ENCODE results near the gene MAGI2.

MAGI2 gene

GRCh38 chr7:78141522-78142281, 1311.8 kb downstream of the MAGI2 start:
- no peak for DNase-seq (ENCODE audit: low read depth in 2 of 2)

GRCh38 chr7:78140109-78140508, 1313.4 kb downstream of the MAGI2 start:
- DNase-seq (ENCODE audit: low read depth in 2 of 2), result no peak

GRCh38 chr7:78139335-78139734, 1314.1 kb downstream of the MAGI2 start:
- no peak for DNase-seq (ENCODE audit: low read depth in 2 of 2)

GRCh38 chr7:78134774-78135173, 1318.7 kb downstream of the MAGI2 start:
- DNase-seq (ENCODE audit: low read depth in 2 of 2), result no peak

GRCh38 chr7:78134256-78134655, 1319.2 kb downstream of the MAGI2 start:
- no peak for DNase-seq (ENCODE audit: low read depth in 2 of 2)

- DNase-seq (ENCODE audit: low read depth in 2 of 2), result no peak
Measured at GRCh38 chr7:78130446-78131215, 1322.8 kb downstream of the MAGI2 start.

GRCh38 chr7:78129865-78130264, 1323.6 kb downstream of the MAGI2 start:
- no peak for DNase-seq (ENCODE audit: low read depth in 2 of 2)

GRCh38 chr7:78127009-78127408, 1326.5 kb downstream of the MAGI2 start:
- DNase-seq (ENCODE audit: low read depth in 2 of 2), result no peak

GRCh38 chr7:78125884-78126283, 1327.6 kb downstream of the MAGI2 start:
- DNase-seq (ENCODE audit: low read depth in 2 of 2), result no peak

GRCh38 chr7:78124216-78124615, 1329.3 kb downstream of the MAGI2 start:
- no peak for DNase-seq (ENCODE audit: low read depth in 2 of 2)

GRCh38 chr7:78121888-78122287, 1331.6 kb downstream of the MAGI2 start:
- no peak for DNase-seq (ENCODE audit: low read depth in 2 of 2)

- no peak for DNase-seq (ENCODE audit: low read depth in 2 of 2)
Measured at GRCh38 chr7:78118470-78118869, 1335.0 kb downstream of the MAGI2 start.

- no peak for DNase-seq (ENCODE audit: low read depth in 2 of 2)
Measured at GRCh38 chr7:78115876-78116275, 1337.6 kb downstream of the MAGI2 start.

- no peak for DNase-seq (ENCODE audit: low read depth in 2 of 2)
Measured at GRCh38 chr7:78114993-78115392, 1338.5 kb downstream of the MAGI2 start.

GRCh38 chr7:78112488-78112887, 1341.0 kb downstream of the MAGI2 start:
- DNase-seq (ENCODE audit: low read depth in 2 of 2), result no peak

GRCh38 chr7:78111386-78111785, 1342.1 kb downstream of the MAGI2 start:
- DNase-seq (ENCODE audit: low read depth in 2 of 2), result no peak

- DNase-seq (ENCODE audit: low read depth in 2 of 2), result no peak
Measured at GRCh38 chr7:78103475-78103874, 1350.0 kb downstream of the MAGI2 start.

- no peak for DNase-seq (ENCODE audit: low read depth in 2 of 2)
Measured at GRCh38 chr7:78101076-78101475, 1352.4 kb downstream of the MAGI2 start.

GRCh38 chr7:78099715-78100394, 1353.6 kb downstream of the MAGI2 start:
- DNase-seq (ENCODE audit: low read depth in 2 of 2), result no peak

GRCh38 chr7:78095549-78095948, 1357.9 kb downstream of the MAGI2 start:
- no peak for DNase-seq (ENCODE audit: low read depth in 2 of 2)

GRCh38 chr7:78092331-78092730, 1361.1 kb downstream of the MAGI2 start:
- DNase-seq (ENCODE audit: low read depth in 2 of 2), result no peak

- no peak for DNase-seq (ENCODE audit: low read depth in 2 of 2)
Measured at GRCh38 chr7:78090616-78091015, 1362.9 kb downstream of the MAGI2 start.

Measured in stimulated activated CD8-positive, alpha-beta memory T cell treated with anti-CD3 and anti-CD28 coated beads, Interleukin-2, amount 100 ng/mL, for 48 hours (primary cell).